ENCODE results near the gene C6.

- TF ChIP-seq, protein P1, sequence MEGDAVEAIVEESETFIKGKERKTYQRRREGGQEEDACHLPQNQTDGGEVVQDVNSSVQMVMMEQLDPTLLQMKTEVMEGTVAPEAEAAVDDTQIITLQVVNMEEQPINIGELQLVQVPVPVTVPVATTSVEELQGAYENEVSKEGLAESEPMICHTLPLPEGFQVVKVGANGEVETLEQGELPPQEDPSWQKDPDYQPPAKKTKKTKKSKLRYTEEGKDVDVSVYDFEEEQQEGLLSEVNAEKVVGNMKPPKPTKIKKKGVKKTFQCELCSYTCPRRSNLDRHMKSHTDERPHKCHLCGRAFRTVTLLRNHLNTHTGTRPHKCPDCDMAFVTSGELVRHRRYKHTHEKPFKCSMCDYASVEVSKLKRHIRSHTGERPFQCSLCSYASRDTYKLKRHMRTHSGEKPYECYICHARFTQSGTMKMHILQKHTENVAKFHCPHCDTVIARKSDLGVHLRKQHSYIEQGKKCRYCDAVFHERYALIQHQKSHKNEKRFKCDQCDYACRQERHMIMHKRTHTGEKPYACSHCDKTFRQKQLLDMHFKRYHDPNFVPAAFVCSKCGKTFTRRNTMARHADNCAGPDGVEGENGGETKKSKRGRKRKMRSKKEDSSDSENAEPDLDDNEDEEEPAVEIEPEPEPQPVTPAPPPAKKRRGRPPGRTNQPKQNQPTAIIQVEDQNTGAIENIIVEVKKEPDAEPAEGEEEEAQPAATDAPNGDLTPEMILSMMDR (IDR thresholded peaks at IDR 0.05 in 2 of 3, conservative IDR thresholded peaks at IDR 0.05 in 1 of 3; ENCODE audit: control insufficient read depth in 2 of 3, extremely low read depth in 1 of 3, insufficient read depth in 1 of 3, low read depth in 3 of 3, low read length in 3 of 3): no peak
- TF ChIP-seq BHLHE40 (IDR thresholded peaks at IDR 0.05; ENCODE audit: borderline replicate concordance in 1 of 2, low read depth in 2 of 2, low read length in 1 of 2) (no peak), HDAC2 (IDR thresholded peaks at IDR 0.05) (no peak), CHD1 (IDR thresholded peaks at IDR 0.05; ENCODE audit: low read depth, low read length) (no peak), POLR2AphosphoS5 (IDR thresholded peaks at IDR 0.05; ENCODE audit: low read length) (no peak), CEBPB (IDR thresholded peaks at IDR 0.05; ENCODE audit: borderline replicate concordance in 1 of 2, low read depth in 2 of 2, low read length in 2 of 2) (no peak)
Observed at GRCh38 chr5:41201082-41201772, 12.1 kb downstream of the C6 start.
